ENCODE measurements around the gene AOC2.
"Not testable (repeated sequence)": the region's sequence is repeated elsewhere in the genome, so short reads cannot be mapped to it uniquely, and the experiment has no call there.

The AOC2 gene

DNA sequence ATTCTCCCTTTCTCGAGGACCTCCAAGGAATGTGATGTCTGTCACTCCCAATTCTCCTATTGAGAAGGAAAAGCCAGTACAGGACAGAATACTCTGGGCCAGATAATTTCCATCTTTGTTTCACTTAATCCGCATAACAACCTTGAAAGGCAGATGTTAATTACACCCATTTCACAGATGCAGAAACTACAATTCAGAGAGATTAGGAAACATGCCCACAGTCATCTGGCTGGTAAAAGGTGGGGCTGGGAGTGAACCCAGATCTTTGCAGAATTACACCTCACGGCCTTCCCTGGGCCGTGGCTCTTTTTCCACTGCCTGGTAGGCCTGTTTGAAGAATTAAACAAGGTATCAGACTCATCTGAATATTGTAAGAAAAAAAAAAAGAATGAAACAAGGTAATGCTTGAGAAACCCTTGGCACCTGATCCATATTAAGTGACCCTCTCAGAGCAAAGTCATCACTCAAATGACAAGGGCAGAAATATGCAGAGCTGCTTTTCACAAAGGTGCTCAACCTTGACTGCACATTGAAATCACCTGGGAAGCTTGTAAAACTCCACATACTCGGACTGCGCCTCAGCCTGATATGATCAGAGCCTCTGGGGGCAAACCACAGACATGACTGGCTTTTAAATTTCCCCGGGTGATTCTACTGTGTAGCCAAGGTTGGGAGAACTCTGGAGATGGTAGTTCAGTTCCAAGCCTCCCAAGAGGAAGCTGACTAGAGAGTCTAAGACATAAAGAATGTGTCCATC is 39.6 kb downstream of the AOC2 start:
- no peak for DNase-seq

DNA sequence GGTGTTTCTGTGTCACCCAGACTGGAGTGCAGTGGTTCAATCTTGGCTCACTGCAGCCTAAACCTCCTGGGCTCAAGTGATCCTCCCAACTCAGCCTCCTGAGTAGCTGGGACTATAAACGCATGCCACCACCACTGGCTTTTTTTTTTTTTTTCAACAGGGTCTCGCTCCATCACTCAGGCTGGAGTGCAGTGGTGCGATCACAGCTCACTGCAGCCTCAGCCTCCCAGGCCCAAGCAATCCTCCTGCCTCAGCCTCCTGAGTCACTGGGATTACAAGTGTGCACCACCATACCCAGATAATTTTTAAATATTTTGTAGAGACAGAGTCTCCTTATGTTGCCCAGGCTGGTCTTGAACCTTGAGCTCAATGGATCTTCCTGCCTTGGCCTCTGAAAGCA is 41.4 kb downstream of the AOC2 start:
- DNase-seq, result not testable (repeated sequence)

DNA sequence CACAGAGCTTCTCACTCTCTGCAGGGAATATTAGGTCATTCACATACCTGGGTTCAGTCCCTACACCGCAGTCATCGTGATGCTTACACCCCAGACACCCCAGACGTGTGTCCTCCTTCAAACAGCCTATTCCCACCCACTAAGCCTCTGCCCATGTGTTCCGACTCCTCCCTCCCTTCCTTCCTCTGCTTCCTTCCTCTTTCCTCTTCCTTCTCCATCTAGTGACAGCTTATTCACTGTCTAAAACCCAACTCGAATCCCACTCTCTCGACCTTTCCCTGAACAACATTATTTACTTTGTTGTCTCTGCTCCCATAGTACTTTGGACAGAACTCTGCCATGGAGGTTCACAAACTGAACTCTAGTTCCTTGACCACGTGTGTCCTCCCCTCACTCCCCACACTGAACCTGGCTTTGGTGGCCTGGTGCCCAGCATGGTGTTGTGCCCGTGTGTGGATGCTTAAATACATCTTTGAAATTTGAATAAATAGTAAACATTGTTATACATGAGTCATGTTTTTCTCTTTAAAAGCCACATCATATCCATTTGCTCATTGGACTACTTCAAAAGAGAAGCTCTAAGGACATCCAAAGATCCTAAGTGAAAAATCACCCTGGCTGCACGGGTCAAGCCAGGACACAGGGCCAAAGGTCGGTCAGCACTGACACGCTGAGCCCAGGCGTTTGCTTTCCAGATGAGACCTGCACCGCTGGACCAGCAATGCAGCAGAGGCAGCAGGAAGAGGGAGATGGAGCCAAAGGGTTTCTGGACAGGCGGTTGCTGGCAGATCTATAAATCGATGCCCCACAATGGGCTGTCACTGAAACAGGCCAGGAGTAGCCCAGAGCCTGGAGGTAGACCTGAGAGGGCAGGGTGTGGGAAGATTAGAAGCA is 42.1 kb downstream of the AOC2 start:
- no peak for DNase-seq

DNA sequence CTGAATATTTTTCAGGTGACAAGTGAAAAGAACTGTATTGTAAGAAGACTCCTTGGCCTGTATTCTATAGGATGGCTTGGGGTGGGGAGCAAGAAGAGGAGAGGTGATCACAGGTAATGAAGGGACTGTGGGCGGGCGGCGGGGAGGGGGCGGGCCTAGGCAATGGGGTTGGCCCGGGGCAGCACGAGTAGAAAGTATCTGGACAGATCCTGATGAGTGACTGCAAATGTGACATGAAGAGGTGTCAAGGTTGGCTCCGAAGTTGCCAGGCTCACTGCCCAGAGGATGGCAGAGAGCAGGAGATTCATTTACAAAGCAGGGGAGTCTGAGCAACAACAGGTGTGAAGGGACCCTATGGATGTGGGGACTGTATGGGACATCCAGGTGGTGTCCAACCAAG is 45.4 kb downstream of the AOC2 start:
- no peak for DNase-seq

DNA sequence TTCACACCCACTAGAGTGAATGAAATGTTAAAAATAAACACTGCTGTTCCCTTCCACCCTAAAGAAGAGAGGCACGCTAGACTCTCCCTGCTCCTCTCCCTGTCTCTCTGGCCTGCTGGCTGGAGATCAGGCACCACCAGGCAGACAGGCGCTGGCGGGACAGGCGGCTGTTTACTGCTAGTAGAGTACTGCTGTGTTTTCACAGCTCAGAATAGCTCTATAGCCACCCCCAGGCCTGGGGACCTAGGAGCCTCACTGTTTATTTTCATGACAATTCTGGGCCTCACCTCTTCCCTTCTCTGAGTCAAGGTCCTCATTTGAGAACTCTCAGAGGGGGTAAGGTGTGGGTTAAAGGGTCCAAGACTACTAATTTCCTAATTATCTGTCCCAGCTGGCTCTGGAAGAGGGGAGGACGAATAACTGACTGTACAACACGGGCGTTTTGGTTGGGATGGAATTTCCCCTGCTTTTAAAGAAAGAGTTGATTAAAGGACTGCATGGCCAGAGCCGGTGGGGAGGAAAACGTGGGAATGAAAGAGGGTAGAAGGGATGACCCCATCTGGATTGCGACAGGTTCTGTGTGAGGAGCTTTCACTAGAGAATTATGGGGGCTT is 47.3 kb downstream of the AOC2 start:
- DNase-seq, result no peak

DNA sequence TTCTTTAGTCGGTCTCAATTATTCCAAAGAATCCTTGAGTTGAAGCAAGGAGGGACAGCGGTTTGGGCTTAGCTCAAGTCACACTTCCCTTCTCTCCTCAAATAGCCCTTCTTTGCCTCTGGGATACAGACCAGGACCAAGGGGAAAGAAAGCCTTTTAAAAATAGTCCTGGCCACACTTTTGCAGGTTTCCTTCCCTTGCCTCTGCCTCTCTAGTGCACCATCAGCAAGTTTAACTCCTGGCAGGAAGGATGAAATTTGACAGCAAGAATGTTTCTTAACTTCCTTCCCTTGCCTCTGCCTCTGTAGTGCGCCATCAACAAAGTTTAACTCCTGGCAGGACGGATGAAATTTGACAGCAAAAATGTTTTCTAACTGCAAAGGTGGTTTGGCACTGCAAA is 49.0 kb downstream of the AOC2 start:
- DNase-seq, result no peak

DNA sequence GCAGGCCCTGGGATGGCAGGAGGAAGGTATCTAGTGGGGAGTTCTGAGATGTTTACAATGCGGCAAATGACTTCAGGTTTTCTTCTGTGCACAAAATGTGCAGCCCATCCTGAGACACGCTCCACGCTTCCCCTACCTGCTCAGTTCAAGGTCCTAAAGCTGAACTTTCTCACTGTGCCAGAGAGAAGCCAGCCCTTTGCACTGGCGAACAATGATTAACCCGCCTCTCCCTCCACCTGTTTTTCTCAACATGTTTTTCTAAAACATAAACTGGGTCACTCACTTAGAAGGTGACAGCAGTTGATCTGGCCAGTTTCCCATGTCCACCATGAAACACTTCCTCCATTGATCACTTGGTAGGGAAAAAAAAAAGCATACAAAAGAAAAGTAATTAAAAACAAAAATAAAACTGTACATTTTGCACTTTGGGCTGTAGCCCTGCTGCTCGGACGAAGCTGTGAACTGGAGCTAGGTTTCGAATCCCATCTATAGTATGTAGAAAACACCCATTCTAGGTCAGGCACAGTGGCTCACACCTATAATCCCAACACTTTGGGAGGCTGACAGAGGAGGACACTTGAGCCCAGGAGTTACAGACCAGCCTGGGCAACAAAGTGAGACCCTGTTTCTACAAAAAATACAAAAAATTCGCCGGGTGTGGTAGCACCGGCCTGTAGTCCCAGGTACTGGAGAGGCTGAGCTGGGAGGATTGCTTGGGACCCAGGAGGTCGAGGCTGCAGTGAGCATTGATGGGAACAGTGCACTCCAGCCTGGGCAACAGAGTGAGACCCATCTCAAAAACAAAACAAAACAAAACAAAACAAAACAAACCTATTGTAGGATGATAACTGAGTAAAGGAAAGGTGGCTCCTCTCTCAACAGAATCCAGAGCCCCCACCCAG is 50.2 kb downstream of the AOC2 start:
- DNase-seq, result no peak

DNA sequence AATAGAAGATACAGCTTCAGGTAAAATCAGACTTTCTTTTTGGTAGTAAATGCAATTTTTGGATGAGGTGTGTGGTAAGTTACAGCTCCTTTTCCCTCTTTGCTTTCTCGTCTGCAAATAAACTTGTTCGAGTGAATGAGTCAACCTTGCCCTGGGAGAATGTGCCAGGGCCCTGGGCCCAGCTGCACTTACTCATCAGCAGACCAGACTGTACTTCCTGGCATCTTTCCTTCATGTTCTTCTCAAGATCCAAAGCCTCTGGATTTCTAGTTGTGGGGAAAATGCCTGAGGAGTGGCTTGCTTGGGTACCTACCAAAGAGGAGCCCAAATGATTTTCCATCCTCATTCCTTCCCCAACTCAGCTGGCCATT is 50.8 kb downstream of the AOC2 start:
- DNase-seq, result no peak

DNA sequence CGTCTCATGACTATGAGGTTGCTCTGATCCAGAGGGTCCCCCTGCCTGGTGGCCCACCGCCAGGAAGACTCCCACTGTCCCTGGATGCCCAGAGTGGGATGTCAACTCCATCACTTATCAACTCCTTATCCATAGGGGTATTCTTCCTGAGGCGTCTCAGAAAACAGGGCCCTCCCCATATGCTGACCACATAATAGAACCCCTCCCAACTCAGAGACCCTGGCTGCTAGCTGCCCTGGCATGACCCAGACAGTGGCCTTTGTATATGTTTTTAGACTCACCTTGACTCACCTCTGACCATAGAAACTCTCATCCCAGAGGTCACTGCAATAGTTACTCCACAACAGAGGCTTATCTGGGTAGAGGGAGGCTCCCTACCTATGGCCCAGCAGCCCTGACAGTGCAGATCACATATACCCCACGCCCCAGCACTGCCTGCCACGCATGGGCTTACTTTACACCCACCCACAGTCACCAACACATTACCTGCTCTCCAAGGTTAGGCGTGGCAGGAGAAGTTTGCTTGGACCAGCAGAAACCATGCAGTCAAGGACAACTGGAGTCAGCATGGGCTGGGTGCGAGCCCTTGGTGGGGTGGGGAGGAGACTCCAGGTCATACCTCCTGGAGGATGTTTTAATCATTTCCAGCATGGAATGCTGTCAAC is 53.9 kb downstream of the AOC2 start:
- no peak for DNase-seq

DNA sequence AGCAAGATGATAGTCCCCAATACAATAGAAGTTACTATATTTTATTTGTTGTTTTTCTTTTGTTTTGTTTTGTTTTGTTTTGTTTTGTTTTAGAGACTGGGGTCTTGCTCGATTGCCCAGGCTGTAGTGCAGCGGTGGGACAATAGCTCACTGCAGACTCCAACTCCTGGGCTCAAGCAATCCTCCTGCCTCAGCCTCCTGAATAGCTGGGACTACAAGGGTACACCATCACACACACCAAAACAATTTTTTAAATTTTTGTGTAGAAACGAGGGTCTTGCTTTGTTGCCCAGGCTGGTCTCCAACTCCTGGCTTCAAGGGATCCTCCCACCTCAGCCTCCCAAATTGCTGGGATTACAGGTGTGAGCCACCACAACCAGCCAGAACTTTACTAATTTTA is 55.6 kb downstream of the AOC2 start:
- not testable (repeated sequence) for DNase-seq

Data from CD4-positive, alpha-beta T cell treated with Interleukin-10 for 1 hour (primary cell).